K562 (cell line): ENCODE results near the gene HDAC5. TPM values are rescaled to one million over a fixed set of nuclear protein-coding genes. Genes with fewer than 3 reads are reported as not detected.

Experiments
- ATAC-seq: fragments of 200-7000 bp; cut with Tn5 transposase; 3 replicates; pipeline ENCODE4 v1.9.1; 2020; ENCODE audit warnings: moderate library complexity
- BruUV-seq: library from RNA; stranded (reverse); fragments of 400-500 nt; replicated peaks from 2 replicates; lab custom pipeline; 2021; lab: Mats Ljungman, UMichigan
- CTCF ChIA-PET: fragments of 300-600 bp; formaldehyde crosslinking; extraction: SDS; loops from one replicate; lab custom pipeline; 2021; ENCODE audit warnings: low intra/inter-chr PET ratio; lab: Yijun Ruan, JAX
- POLR2A ChIA-PET: fragments of 300-600, 350-650 bp; sonication (Branson Sonifier 250); formaldehyde crosslinking; extraction: SDS; loops from one replicate; lab custom pipeline; 2021; ENCODE audit warnings: antibody characterized with exemption, inconsistent platforms; lab: Yijun Ruan, JAX
- DNase-seq, 4 experiments: peaks; one replicate each; pipeline versions ENCODE4 v3.0.0 to v3.0.0-alpha.2; 2011 to 2018; ENCODE audit warnings: low spot score in 3 of 4, mixed read lengths in 3 of 4; ENCODE audit errors: extremely low read depth in 1 of 4
- FAIRE-seq: peaks from 2 replicates; lab custom pipeline; 2011; peaks lifted over from hg19 to GRCh38; lab: Jason Lieb, UNC
- H2AFZ ChIP-seq: 2 replicates; pipeline ENCODE4 v1.6.0; 2011; ENCODE audit warnings: low read depth, low read length, control low read depth, inconsistent platforms
- H3K27ac ChIP-seq: fragments of 200-600 bp; 3 replicates; pipeline ENCODE4 v1.8.0; 2011; ENCODE audit warnings: low read depth, mild to moderate bottlenecking, control low read depth, inconsistent platforms, low read length, moderate library complexity, mixed read lengths; ENCODE audit errors: extremely low read depth
- H3K27me3 ChIP-seq, 2 experiments: fragments of 300-600 bp in 1 of 2; 2 replicates in 1 of 2; 3 replicates in 1 of 2; pipeline versions ENCODE4 v1.6.0 to v1.8.0; 2011; ENCODE audit warnings: inconsistent platforms in 2 of 2, low read length in 2 of 2, mild to moderate bottlenecking in 1 of 2, mixed read lengths in 1 of 2, moderate library complexity in 1 of 2; ENCODE audit not compliant: control insufficient read depth in 2 of 2, insufficient read depth in 2 of 2
- H3K36me3 ChIP-seq: fragments of 300-600 bp; 3 replicates; pipeline ENCODE4 v1.8.0; 2011; ENCODE audit warnings: mild to moderate bottlenecking, low read length, inconsistent platforms; ENCODE audit not compliant: control insufficient read depth, insufficient read depth
- H3K4me1 ChIP-seq, 2 experiments: fragments of 200-600 bp in 1 of 2; replicated peaks in 1 of 2; 2 replicates in 1 of 2; 3 replicates in 1 of 2; pipeline versions ENCODE4 v1.5.1 to v1.8.0; 2011; ENCODE audit warnings: inconsistent platforms in 2 of 2, low read length in 2 of 2, mild to moderate bottlenecking in 1 of 2, mixed read lengths in 1 of 2, moderate library complexity in 1 of 2; ENCODE audit not compliant: control insufficient read depth in 2 of 2, insufficient read depth in 2 of 2
- H3K4me2 ChIP-seq: 2 replicates; pipeline ENCODE4 v1.6.1; 2011; ENCODE audit warnings: low read length, control low read depth, inconsistent platforms, mixed read lengths; ENCODE audit not compliant: insufficient read depth
- H3K4me3 ChIP-seq: fragments of 200-600 bp; sonication (generic), shearing (Covaris generic); 2 replicates; pipeline ENCODE4 v1.5.1; 2016; ENCODE audit warnings: control low read depth, inconsistent platforms
- H3K79me2 ChIP-seq: fragments of 200-600 bp; 3 replicates; pipeline ENCODE4 v1.8.0; 2011; ENCODE audit warnings: low read length, inconsistent platforms; ENCODE audit not compliant: control insufficient read depth, insufficient read depth
- H3K9ac ChIP-seq, 2 experiments: 2 replicates each; pipeline versions ENCODE4 v1.6.0 to v1.6.1; 2011; ENCODE audit warnings: low read depth in 2 of 2, low read length in 2 of 2, control low read depth in 1 of 2, inconsistent platforms in 1 of 2, mild to moderate bottlenecking in 1 of 2, mixed read lengths in 1 of 2; ENCODE audit not compliant: insufficient read depth in 1 of 2
- H3K9me1 ChIP-seq: one replicate; pipeline ENCODE4 v1.6.0; 2011; ENCODE audit warnings: inconsistent platforms, mild to moderate bottlenecking, low read length, moderate library complexity; ENCODE audit not compliant: control insufficient read depth, insufficient read depth
- H3K9me3 ChIP-seq: replicated peaks from 2 replicates; pipeline ENCODE4 v1.5.1; 2011; ENCODE audit warnings: low read depth, low read length, inconsistent platforms; ENCODE audit not compliant: control insufficient read depth, insufficient read depth
- H4K20me1 ChIP-seq: replicated peaks from 2 replicates; pipeline ENCODE4 v1.6.1; 2011; ENCODE audit warnings: low read length, inconsistent platforms, mixed read lengths; ENCODE audit not compliant: control insufficient read depth, insufficient read depth
- ARID3B ChIP-seq: fragments of 250-450 bp; sonication (Bioruptor Pico); IDR thresholded peaks from 2 replicates; pipeline ENCODE4 v1.4.0; 2020; ENCODE audit warnings: borderline replicate concordance
- BCOR ChIP-seq: fragments of 450-650 bp; IDR thresholded peaks from 2 replicates; pipeline ENCODE4 v1.6.1; 2016
- GTF3C2 ChIP-seq: IDR thresholded peaks from 3 replicates; pipeline ENCODE4 v1.6.1; 2011; ENCODE audit warnings: borderline replicate concordance, mild to moderate bottlenecking, moderate library complexity; ENCODE audit not compliant: insufficient read length; ENCODE audit errors: extremely low read depth
- KDM1A ChIP-seq, 2 experiments: fragments of 450-650 bp; IDR thresholded peaks; 2 replicates each; pipeline ENCODE4 v1.6.1; 2016; ENCODE audit warnings: mild to moderate bottlenecking in 2 of 2
- RBM25 ChIP-seq: fragments of 200-400 bp; formaldehyde crosslinking; IDR thresholded peaks from 2 replicates; pipeline ENCODE4 v1.6.1; 2018; ENCODE audit warnings: low read length, low read depth, moderate library complexity; ENCODE audit not compliant: severe bottlenecking
- SMARCA5 ChIP-seq: fragments of 450-650 bp; IDR thresholded peaks from 2 replicates; pipeline ENCODE4 v1.6.1; 2016
- ZFP91 ChIP-seq: sonication (generic); formaldehyde crosslinking; IDR thresholded peaks from 2 replicates; pipeline ENCODE4 v1.8.0; 2022; ENCODE audit warnings: mild to moderate bottlenecking, missing genetic modification reagents
- WGBS: fragments of 100-300 bp; shearing (Covaris generic); methylation state at CpG from one replicate; pipeline ENCODE4 v1.1.6; 2016; ENCODE audit warnings: low coverage, mixed read lengths; ENCODE audit not compliant: insufficient coverage; ENCODE audit errors: missing lambda C conversion rate; 5-methylcytosine and 5-hydroxymethylcytosine counted together
- in situ Hi-C: fragments of 300-500 bp; cut with MboI; formaldehyde crosslinking; loops from 4 replicates; pipeline ENCODE4 v1.15.0; 2018; ENCODE audit warnings: inconsistent platforms, mixed read lengths
- intact Hi-C: fragments of 100-400 bp; cut with micrococcal nuclease; formaldehyde crosslinking; loops from 2 replicates; pipeline ENCODE4 v1.14.2; 2022
- polyA plus RNA-seq, 8 experiments: library from polyadenylated mRNA; depleted of rRNA in 4 of 8; stranded (reverse) in 5 of 8; unstranded in 3 of 8; fragments of >200 nt; fragmentation: Nextera tagmentation in 2 of 8; fragmentation: Illumina TruSeq in 1 of 8; extraction: Ambion mirVana in 2 of 8; extraction: Trizol in 1 of 8; gene quantifications; 2 replicates each; pipeline versions ENCODE4 v1.2.1 to v1.2.3, GENCODE V29; 2011 to 2014; ENCODE audit warnings: inconsistent platforms in 1 of 8, missing spikeins in 1 of 8
- total RNA-seq, 7 experiments: library from RNA; depleted of rRNA in 6 of 7; stranded (reverse); fragments of >200 nt in 6 of 7; fragmentation: Illumina TruSeq in 2 of 7; extraction: Trizol in 2 of 7; gene quantifications; 2 replicates each; pipeline versions ENCODE4 v1.2.1 to v1.2.3, GENCODE V29; 2011 to 2021; ENCODE audit warnings: low replicate concordance in 1 of 7

HDAC5 gene
- total and polyA plus RNA-seq, 9 of the 15 experiments (the other 6 are each of a cell fraction or from before 2014, with no cell fraction given) = 0.45 to 26.2 (median 16.4) TPM

- Histone ChIP-seq H3K9me1 (peaks cover 10% of the 10 kb centered on the region), H3K9me3 (no peaks in the 10 kb centered on the region), H3K4me3 (no peak overlapping the region), H3K4me1 (peaks cover 33 to 68% of the 10 kb centered on the region in 2 experiments), H2AFZ (no peak overlapping the region), H3K36me3 (no peaks in the 10 kb centered on the region; the same call in 2 of the 3 replicates), H3K27ac (no peak overlapping the region), H4K20me1 (peaks cover 9% of the 10 kb centered on the region; the same call in 1 of the 2 replicates), H3K9ac (peak overlapping the region in 1 of 2 experiments; percentile 43; a peak in 1 of 4 replicates), H3K27me3 (no peaks in the 10 kb centered on the region), H3K79me2 (peaks cover 5% of the 10 kb centered on the region; the same call in 1 of the 3 replicates), H3K4me2 (no peak overlapping the region)
- ChIA-PET CTCF (interaction anchor here (0.6 kb wide), 1 partner anchor 96 kb away, joined by 4 read pairs; no protein-coding TSS in a partner anchor), POLR2A (interaction anchor here (0.9 to 5.8 kb wide), 2 partner anchors 9 to 58 kb away, joined by 4 to 49 read pairs; partner anchors contain the start of gene HDAC5)
- BruUV-seq = no TSS peak
- intact Hi-C loops = no loop called here
- in situ Hi-C loops = no loop called here
- no peak for ATAC-seq
- no peak for FAIRE-seq
- 54% methylated on average over 1 of the region's 1 CpG for WGBS
- TF ChIP-seq ZFP91 (CRISPR knock-in tag) (no peak), SMARCA5 (0 out of 2 replicates have a peak, but pooled peaks have one; percentile 22), ARID3B (CRISPR knock-in tag) (no peak), BCOR (peak; percentile 89), KDM1A (IDR thresholded peaks at IDR 0.05) (peak in 1 of 2 experiments; percentile 49; a peak in 1 of 4 replicates), GTF3C2 (no peak), RBM25 (peak; percentile 81)
- DNase-seq = no peak
Observed at GRCh38 chr17:44113382-44113781, 10.1 kb downstream of the HDAC5 start.
